Stimulated activated CD4-positive, alpha-beta T cell treated with anti-CD3 and anti-CD28 coated beads, Interleukin-1b, Interleukin-23, amount 100 ng/mL, for 48 hours (primary cell): Measurements from ENCODE around the gene TMEM219.
"Not testable (repeated sequence)": the region's sequence is repeated elsewhere in the genome, so short reads cannot be mapped to it uniquely, and the experiment has no call there.

Experiments
- DNase-seq: peaks from one replicate; pipeline ENCODE4 v3.0.0-alpha.2; 2020

Gene TMEM219

GRCh38 chr16:29996766-29997250 is 34.9 kb downstream of the TMEM219 start:
- no peak for DNase-seq

- no peak for DNase-seq
Observed at GRCh38 chr16:29999605-30000004, 37.7 kb downstream of the TMEM219 start.

- no peak for DNase-seq
Observed at GRCh38 chr16:30000735-30001631, 39.1 kb downstream of the TMEM219 start.

GRCh38 chr16:30002614-30003346 is 40.9 kb downstream of the TMEM219 start:
- DNase-seq, result no peak

- DNase-seq, result no peak
Observed at GRCh38 chr16:30003670-30004423, 42.0 kb downstream of the TMEM219 start.

- DNase-seq, result no peak
Observed at GRCh38 chr16:30004424-30004776, 42.5 kb downstream of the TMEM219 start.

- DNase-seq, result no peak
Observed at GRCh38 chr16:30004811-30005242, 42.9 kb downstream of the TMEM219 start.

GRCh38 chr16:30005341-30006094 is 43.6 kb downstream of the TMEM219 start:
- DNase-seq, result no peak

GRCh38 chr16:30006095-30006473 is 44.2 kb downstream of the TMEM219 start:
- no peak for DNase-seq

- no peak for DNase-seq
Observed at GRCh38 chr16:30006659-30007377, 44.9 kb downstream of the TMEM219 start.

- DNase-seq, result no peak
Observed at GRCh38 chr16:30007378-30007895, 45.6 kb downstream of the TMEM219 start.

- no peak for DNase-seq
Observed at GRCh38 chr16:30009085-30009862, 47.4 kb downstream of the TMEM219 start.

- DNase-seq, result no peak
Observed at GRCh38 chr16:30009990-30010843, 48.3 kb downstream of the TMEM219 start.

GRCh38 chr16:30010844-30011713 is 49.2 kb downstream of the TMEM219 start, which contains the start of gene DOC2A:
TSS of gene DOC2A (minus strand) at chr16:30011027. CDS start at chr16:30010222, 805 bp downstream.
- no peak for DNase-seq

- no peak for DNase-seq
Observed at GRCh38 chr16:30011714-30012504, 50.0 kb downstream of the TMEM219 start.

GRCh38 chr16:30012598-30012997 is 50.7 kb downstream of the TMEM219 start:
- not testable (repeated sequence) for DNase-seq

GRCh38 chr16:30015450-30015849 is 53.6 kb downstream of the TMEM219 start:
- not testable (repeated sequence) for DNase-seq
